Measurements from ENCODE around the gene NOM1. TPM values are rescaled to one million over a fixed set of nuclear protein-coding genes. Genes with fewer than 3 reads are reported as not detected.

NOM1 gene
- total RNA-seq: 21.6 and 27.6 TPM in 2 replicates

GRCh38 chr7:156949541-156950380, at the start of gene NOM1:
NOM1 (plus strand) TSS chr7:156949712; CDS start chr7:156949738, 26 bp downstream.

GRCh38 chr7:157010588-157011332, 61.2 kb downstream of the NOM1 start, which contains the start of gene MNX1:
MNX1 (minus strand) TSS chr7:157010663; CDS start chr7:157010350, 313 bp downstream.

Other genes starting within 250 kb of the NOM1 start
- gene LMBR1, start 56.5 kb upstream of the NOM1 start, total RNA-seq: 122 and 133 TPM in 2 replicates
- not detected in 2 replicates for gene MNX1, start 61.0 kb downstream of the NOM1 start, total RNA-seq
- gene UBE3C, start 189.2 kb downstream of the NOM1 start, total RNA-seq: 115 and 130 TPM in 2 replicates